ENCODE measurements around the gene MRPL37.
"Not testable (repeated sequence)": the region's sequence is repeated elsewhere in the genome, so short reads cannot be mapped to it uniquely, and the experiment has no call there.

MRPL37 gene

DNA sequence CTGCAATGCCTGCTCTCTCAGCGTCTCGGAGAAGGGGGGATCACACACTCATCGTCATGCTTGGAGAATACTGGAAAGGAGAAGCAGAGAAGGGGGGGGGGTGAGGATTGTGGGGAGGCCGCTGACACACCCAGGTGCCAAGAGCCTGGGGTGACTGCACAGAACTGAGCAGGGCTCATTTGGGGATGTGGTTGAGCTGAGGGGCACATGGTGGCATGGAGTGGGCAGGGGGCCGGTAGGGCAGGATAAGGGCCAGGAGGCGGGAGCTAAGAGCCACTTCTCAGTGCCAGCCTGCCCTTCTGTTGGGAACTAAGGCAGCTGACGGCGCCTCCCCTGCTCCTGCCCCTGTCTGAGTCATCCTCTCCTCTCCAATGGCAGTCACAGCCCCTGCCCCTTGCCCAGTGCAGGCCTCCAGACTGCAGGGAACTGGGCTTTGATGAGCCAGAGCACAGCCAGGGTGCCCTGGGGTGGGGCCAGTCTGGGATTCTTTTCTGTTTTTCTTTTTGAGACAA, 27.2 kb downstream of the MRPL37 start:
- Histone ChIP-seq H3K36me3 (peaks cover 64% of the 10 kb centered on the region), H3K4me3 (ENCODE audit: low read depth, low read length) (no peak overlapping the region), H3K9me3 (ENCODE audit: severe bottlenecking) (no peaks in the 10 kb centered on the region), H3K27ac (no peak overlapping the region), H3K27me3 (ENCODE audit: insufficient read depth, low read depth, severe bottlenecking) (no peaks in the 10 kb centered on the region)
- no peak for TF ChIP-seq CTCF (IDR thresholded peaks at IDR 0.05; ENCODE audit: low read depth, low read length)
- DNase-seq: no peak

- no peaks in the 10 kb centered on the region for H3K9me3 ChIP-seq (ENCODE audit: severe bottlenecking)
- H3K27ac ChIP-seq: no peak overlapping the region
- no peaks in the 10 kb centered on the region for H3K27me3 ChIP-seq (ENCODE audit: insufficient read depth, low read depth, severe bottlenecking)
- H3K36me3 ChIP-seq: peaks cover 67% of the 10 kb centered on the region
- H3K4me3 ChIP-seq (ENCODE audit: low read depth, low read length): no peak overlapping the region
- DNase-seq: no peak
- no peak for TF ChIP-seq CTCF (IDR thresholded peaks at IDR 0.05; ENCODE audit: low read depth, low read length)
Observed at GRCh38 chr1:54227891-54228310, 27.9 kb downstream of the MRPL37 start.

- Histone ChIP-seq H3K27me3 (ENCODE audit: insufficient read depth, low read depth, severe bottlenecking) (no peaks in the 10 kb centered on the region), H3K4me3 (ENCODE audit: low read depth, low read length) (no peak overlapping the region), H3K36me3 (peaks cover 67% of the 10 kb centered on the region), H3K27ac (no peak overlapping the region), H3K9me3 (ENCODE audit: severe bottlenecking) (no peaks in the 10 kb centered on the region)
- no peak for TF ChIP-seq CTCF (IDR thresholded peaks at IDR 0.05; ENCODE audit: low read depth, low read length)
- no peak for DNase-seq
Observed at GRCh38 chr1:54228638-54229079, 28.7 kb downstream of the MRPL37 start.

GRCh38 chr1:54229281-54229891, 29.4 kb downstream of the MRPL37 start:
- no peak for TF ChIP-seq CTCF (IDR thresholded peaks at IDR 0.05; ENCODE audit: low read depth, low read length)
- Histone ChIP-seq H3K36me3 (peaks cover 64% of the 10 kb centered on the region), H3K4me3 (ENCODE audit: low read depth, low read length) (no peak overlapping the region), H3K27ac (no peak overlapping the region; the same call in 1 of the 2 replicates), H3K27me3 (ENCODE audit: insufficient read depth, low read depth, severe bottlenecking) (no peaks in the 10 kb centered on the region), H3K9me3 (ENCODE audit: severe bottlenecking) (no peaks in the 10 kb centered on the region)
- DNase-seq: no peak

- H3K27ac ChIP-seq: no peak overlapping the region
- H3K9me3 ChIP-seq (ENCODE audit: severe bottlenecking): no peaks in the 10 kb centered on the region
- H3K27me3 ChIP-seq (ENCODE audit: insufficient read depth, low read depth, severe bottlenecking): no peaks in the 10 kb centered on the region
- peaks cover 59% of the 10 kb centered on the region for H3K36me3 ChIP-seq
- no peak overlapping the region for H3K4me3 ChIP-seq (ENCODE audit: low read depth, low read length)
- TF ChIP-seq CTCF (IDR thresholded peaks at IDR 0.05; ENCODE audit: low read depth, low read length): no peak
- no peak for DNase-seq
Observed at GRCh38 chr1:54230507-54231339, 30.8 kb downstream of the MRPL37 start.

DNA sequence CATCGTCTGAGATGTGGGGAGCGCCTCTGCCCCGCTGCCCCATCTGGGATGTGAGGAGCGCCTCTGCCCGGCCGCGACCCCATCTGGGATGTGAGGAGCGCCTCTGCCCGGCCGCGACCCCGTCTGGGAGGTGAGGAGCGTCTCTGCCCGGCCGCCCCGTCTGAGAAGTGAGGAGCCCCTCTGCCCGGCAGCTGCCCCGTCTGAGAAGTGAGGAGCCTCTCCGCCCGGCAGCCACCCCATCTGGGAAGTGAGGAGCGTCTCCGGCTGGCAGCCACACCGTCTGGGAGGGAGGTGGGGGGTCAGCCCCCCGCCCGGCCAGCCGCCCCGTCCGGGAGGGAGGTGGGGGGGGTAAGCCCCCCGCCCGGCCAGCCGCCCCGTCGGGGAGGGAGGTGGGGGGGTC, 33.2 kb downstream of the MRPL37 start:
- H3K27me3 ChIP-seq (ENCODE audit: insufficient read depth, low read depth, severe bottlenecking); H3K4me3 ChIP-seq (ENCODE audit: low read depth, low read length); H3K27ac ChIP-seq; DNase-seq; H3K9me3 ChIP-seq (ENCODE audit: severe bottlenecking): not testable (repeated sequence)
- peaks cover 65% of the 10 kb centered on the region for H3K36me3 ChIP-seq
